IMR-90 (cell line): ENCODE results near the gene MCRIP2. TPM values are rescaled to one million over a fixed set of nuclear protein-coding genes. Genes with fewer than 3 reads are reported as not detected.

ENCODE experiments used
- ATAC-seq: fragments of 200-7000 bp; cut with Tn5 transposase; 2 replicates; pipeline ENCODE4 v1.9.1; 2020; ENCODE audit warnings: low read depth, mild to moderate bottlenecking, moderate library complexity
- BruUV-seq: library from RNA; stranded (reverse); fragments of 400-500 nt; replicated peaks from 2 replicates; lab custom pipeline; 2021; lab: Mats Ljungman, UMichigan
- CTCF ChIA-PET: fragments of 300-600 bp; formaldehyde crosslinking; extraction: SDS; loops from one replicate; lab custom pipeline; 2021; ENCODE audit warnings: antibody characterized with exemption; lab: Yijun Ruan, JAX
- POLR2A ChIA-PET: fragments of 300-600 bp; sonication (Branson Sonifier 250); formaldehyde crosslinking; loops from one replicate; lab custom pipeline; 2022; ENCODE audit warnings: antibody characterized with exemption; ENCODE audit not compliant: unreplicated experiment; lab: Charles Lee
- DNase-seq: peaks from one replicate; pipeline ENCODE4 v3.0.0; 2013
- H2AFZ ChIP-seq: replicated peaks from 2 replicates; pipeline ENCODE3; 2013; ENCODE audit warnings: low read length, mild to moderate bottlenecking; ENCODE audit not compliant: poor library complexity
- H2AK5ac ChIP-seq: 2 replicates; pipeline ENCODE4 v1.6.1; 2013; ENCODE audit warnings: low read depth, low read length, inconsistent platforms
- H2AK9ac ChIP-seq: replicated peaks from 2 replicates; pipeline ENCODE3; 2013; ENCODE audit warnings: mild to moderate bottlenecking, low read depth, low read length, moderate library complexity; ENCODE audit not compliant: poor library complexity
- H2BK120ac ChIP-seq: 2 replicates; pipeline ENCODE4 v1.6.1; 2013; ENCODE audit warnings: low read depth, low read length, inconsistent platforms
- H2BK15ac ChIP-seq: 3 replicates; pipeline ENCODE4 v1.6.1; 2013; ENCODE audit warnings: low read depth, low read length, inconsistent platforms
- H2BK20ac ChIP-seq: 2 replicates; pipeline ENCODE4 v1.6.1; 2013; ENCODE audit warnings: low read depth, mild to moderate bottlenecking, inconsistent platforms, low read length, moderate library complexity
- H2BK5ac ChIP-seq: 2 replicates; pipeline ENCODE4 v1.6.1; 2013; ENCODE audit warnings: mild to moderate bottlenecking, low read depth, low read length, inconsistent platforms; ENCODE audit not compliant: poor library complexity, severe bottlenecking
- H3K14ac ChIP-seq: replicated peaks from 2 replicates; pipeline ENCODE4 v1.6.1; 2013; ENCODE audit warnings: low read depth, low read length, inconsistent platforms
- H3K18ac ChIP-seq: 2 replicates; pipeline ENCODE4 v1.6.1; 2013; ENCODE audit warnings: low read depth, low read length, control low read depth
- H3K23ac ChIP-seq: 2 replicates; pipeline ENCODE4 v1.6.1; 2013; ENCODE audit warnings: low read depth, low read length, inconsistent platforms
- H3K27ac ChIP-seq: 2 replicates; pipeline ENCODE4 v1.5.1; 2013; ENCODE audit warnings: mild to moderate bottlenecking, control low read depth, low read length; ENCODE audit not compliant: insufficient read depth
- H3K27me3 ChIP-seq: 2 replicates; pipeline ENCODE4 v1.6.1; 2013; ENCODE audit warnings: low read length; ENCODE audit not compliant: control insufficient read depth, insufficient read depth
- H3K36me3 ChIP-seq: 2 replicates; pipeline ENCODE4 v1.6.1; 2013; ENCODE audit warnings: low read length, mixed read lengths; ENCODE audit not compliant: control insufficient read depth, insufficient read depth
- H3K4ac ChIP-seq: 2 replicates; pipeline ENCODE4 v1.6.1; 2013; ENCODE audit warnings: low read depth, low read length, inconsistent platforms
- H3K4me1 ChIP-seq: 2 replicates; pipeline ENCODE4 v1.6.1; 2013; ENCODE audit warnings: low read length, mixed read lengths; ENCODE audit not compliant: control insufficient read depth, insufficient read depth
- H3K4me2 ChIP-seq: 2 replicates; pipeline ENCODE4 v1.6.1; 2013; ENCODE audit warnings: low read depth, mild to moderate bottlenecking, control low read depth, low read length, moderate library complexity
- H3K4me3 ChIP-seq: 2 replicates; pipeline ENCODE4 v1.5.1; 2013; ENCODE audit warnings: low read depth, mild to moderate bottlenecking, control low read depth, low read length, moderate library complexity; ENCODE audit not compliant: insufficient read depth
- H3K56ac ChIP-seq: 2 replicates; pipeline ENCODE4 v1.6.1; 2013; ENCODE audit warnings: low read length, inconsistent platforms; ENCODE audit not compliant: insufficient read depth; ENCODE audit errors: extremely low read depth
- H3K79me1 ChIP-seq, 2 experiments: 2 replicates each; pipeline ENCODE4 v1.6.1; 2013; ENCODE audit warnings: low read length in 2 of 2, inconsistent platforms in 1 of 2, low read depth in 1 of 2
- H3K9ac ChIP-seq: 2 replicates; pipeline ENCODE4 v1.6.1; 2013; ENCODE audit warnings: low read depth, low read length, control low read depth
- H3K9me1 ChIP-seq: 2 replicates; pipeline ENCODE4 v1.6.1; 2013; ENCODE audit warnings: low read length, inconsistent platforms; ENCODE audit not compliant: insufficient read depth
- H3K9me3 ChIP-seq: 2 replicates; pipeline ENCODE4 v1.6.1; 2013; ENCODE audit warnings: low read length; ENCODE audit not compliant: control insufficient read depth, insufficient read depth
- H4K20me1 ChIP-seq: 2 replicates; pipeline ENCODE4 v1.6.1; 2013; ENCODE audit warnings: low read length, inconsistent platforms; ENCODE audit not compliant: insufficient read depth
- H4K5ac ChIP-seq: 2 replicates; pipeline ENCODE4 v1.6.1; 2013; ENCODE audit warnings: mild to moderate bottlenecking, low read depth, low read length, control low read depth
- H4K8ac ChIP-seq, 2 experiments: 2 replicates each; pipeline ENCODE4 v1.6.1; 2013; ENCODE audit warnings: low read depth in 2 of 2, low read length in 2 of 2, control low read depth in 1 of 2, inconsistent platforms in 1 of 2
- H4K91ac ChIP-seq: 2 replicates; pipeline ENCODE4 v1.6.1; 2013; ENCODE audit warnings: low read depth, low read length, inconsistent platforms; ENCODE audit not compliant: insufficient read depth
- BHLHE40 ChIP-seq: fragments of 150-350 bp; IDR thresholded peaks from 2 replicates; pipeline ENCODE4 v1.6.1; 2016; ENCODE audit warnings: mild to moderate bottlenecking, low read depth, low read length
- ELK1 ChIP-seq: fragments of 150-350 bp; IDR thresholded peaks from 2 replicates; pipeline ENCODE4 v1.6.1; 2016; ENCODE audit warnings: low read depth, mild to moderate bottlenecking, low read length, moderate library complexity, borderline replicate concordance
- MAFK ChIP-seq: IDR thresholded peaks from 2 replicates; pipeline ENCODE4 v1.6.1; 2012; ENCODE audit warnings: low read depth, low read length, improper control_type of control experiment
- MAZ ChIP-seq: IDR thresholded peaks from 2 replicates; pipeline ENCODE4 v1.6.1; 2012; ENCODE audit warnings: low read depth, mild to moderate bottlenecking, low read length, improper control_type of control experiment, moderate library complexity, borderline replicate concordance
- RCOR1 ChIP-seq: IDR thresholded peaks from 2 replicates; pipeline ENCODE4 v1.6.1; 2012; ENCODE audit warnings: mild to moderate bottlenecking, low read length, improper control_type of control experiment; ENCODE audit not compliant: insufficient replicate concordance
- WGBS, 2 experiments: methylation state at CpG; one replicate each; pipeline versions ENCODE4 v1.1.5 to v1.1.7; 2013; ENCODE audit warnings: missing lambda C conversion rate in 2 of 2; ENCODE audit not compliant: insufficient read length in 1 of 2; ENCODE audit errors: extremely low coverage in 2 of 2; 5-methylcytosine and 5-hydroxymethylcytosine counted together
- dilution Hi-C: fragments of 300-500 bp; cut with HindIII; formaldehyde crosslinking; loops from one replicate; pipeline ENCODE4 v1.14.3; 2018; ENCODE audit warnings: low sequenced_read_pairs; ENCODE audit not compliant: unreplicated experiment
- in situ Hi-C: fragments of 300-500 bp; cut with MboI; formaldehyde crosslinking; loops from 3 replicates; pipeline ENCODE4 v1.14.3; 2019; ENCODE audit warnings: low sequenced_read_pairs, inconsistent platforms, mixed read lengths
- intact Hi-C: fragments of 100-400 bp; cut with micrococcal nuclease; formaldehyde crosslinking; loops from 2 replicates; pipeline ENCODE4 v1.10.0; 2022
- polyA plus RNA-seq, 3 experiments: library from polyadenylated mRNA; depleted of rRNA; stranded (reverse); fragments of >200 nt; gene quantifications; 2 replicates each; pipeline ENCODE4 v1.2.3, GENCODE V29; 2012; ENCODE audit warnings: low replicate concordance in 1 of 3
- total RNA-seq: library from RNA; depleted of rRNA; stranded (reverse); fragments of >200 nt; gene quantifications from 2 replicates; pipeline ENCODE4 v1.2.3, GENCODE V29; 2012

MCRIP2 gene
- total and polyA plus RNA-seq, 2 of the 4 experiments (the other 2 are of a cell fraction): 6.3 to 19.6 TPM

DNA sequence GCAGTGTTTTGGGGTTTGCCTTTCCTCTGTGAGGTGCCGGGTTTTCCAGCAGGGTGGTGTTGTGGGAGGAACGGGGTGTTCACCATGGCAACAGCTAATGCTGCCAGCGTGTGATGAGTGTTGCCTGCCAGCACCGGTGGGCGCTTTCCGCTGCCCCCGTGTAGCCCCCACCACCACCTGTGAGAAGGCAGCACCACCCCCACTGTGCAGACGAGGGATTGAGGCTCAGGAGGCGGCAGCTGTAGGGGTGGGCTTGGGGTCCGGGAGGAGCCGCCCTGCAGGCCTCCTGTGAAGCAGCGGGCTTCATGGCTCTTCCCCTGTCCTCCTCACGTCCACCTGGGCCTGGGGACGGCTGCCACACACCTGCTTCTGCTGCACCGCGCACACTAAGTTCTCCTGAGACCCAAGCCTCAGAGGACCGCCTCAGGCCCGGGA is 46.5 kb upstream of the MCRIP2 start:
- DNase-seq: no peak
- no peak for ATAC-seq
- in situ Hi-C loops (no loop called here), dilution Hi-C loops (no loop called here), intact Hi-C loops (no loop called here)
- Histone ChIP-seq H3K14ac (no peak overlapping the region), H2AK9ac (no peak overlapping the region), H4K91ac (no peak overlapping the region), H2AK5ac (no peak overlapping the region), H3K4me2 (no peak overlapping the region), H3K4me3 (no peak overlapping the region), H3K4ac (no peak overlapping the region), H4K20me1 (peaks cover 62% of the 10 kb centered on the region), H4K8ac (no peak overlapping the region), H2BK20ac (no peak overlapping the region), H2AFZ (no peak overlapping the region), H3K79me1 (peaks cover 22 to 85% of the 10 kb centered on the region in 2 experiments; a peak in 3 of 4 replicates), H3K36me3 (peaks cover 8% of the 10 kb centered on the region; the same call in 1 of the 2 replicates), H3K18ac (no peak overlapping the region), H4K5ac (no peak overlapping the region), H3K23ac (no peak overlapping the region), H2BK120ac (no peak overlapping the region), H3K56ac (no peak overlapping the region), H3K27ac (no peak overlapping the region), H2BK5ac (no peak overlapping the region), H3K9me1 (peaks cover 12% of the 10 kb centered on the region; the same call in 1 of the 2 replicates), H2BK15ac (no peak overlapping the region), H3K27me3 (no peaks in the 10 kb centered on the region), H3K9me3 (no peaks in the 10 kb centered on the region), H3K9ac (no peak overlapping the region), H3K4me1 (peaks cover 7% of the 10 kb centered on the region; the same call in 1 of the 2 replicates)
- 88% methylated on average over 3 of the region's 18 CpGs; no CpG with 5 or more reads in 1 of the 2 experiments for WGBS, 2 experiments
- no peak for TF ChIP-seq MAFK
- no peak for TF ChIP-seq RCOR1
- no peak for TF ChIP-seq MAZ
- TF ChIP-seq ELK1: no peak
- no peak for TF ChIP-seq BHLHE40
- CTCF ChIA-PET: no interaction called here
- POLR2A ChIA-PET: no interaction called here
- BruUV-seq: no TSS peak
